ENCODE data around the gene SLC27A3. TPM values are rescaled to one million over a fixed set of nuclear protein-coding genes. Genes with fewer than 3 reads are reported as not detected.

Gene SLC27A3
- total and polyA plus RNA-seq, 9 of the 15 experiments (the other 6 are each of a cell fraction or from before 2014, with no cell fraction given) = 0.57 to 5.2 (median 2.8) TPM

- TF ChIP-seq MAX (CRISPR knock-in tag; IDR thresholded peaks at IDR 0.05) = peak; percentile 47
- no peak for TF ChIP-seq MXI1 (IDR thresholded peaks at IDR 0.05; ENCODE audit: low read depth, low read length)
- 0 out of 2 replicates have a peak, but pooled peaks have one; percentile 6 for TF ChIP-seq ZNF263 (CRISPR knock-in tag; IDR thresholded peaks at IDR 0.05; ENCODE audit: borderline replicate concordance)
- TF ChIP-seq ZNF232 (CRISPR knock-in tag; IDR thresholded peaks at IDR 0.05) = no peak
- no peak for TF ChIP-seq PHB (CRISPR knock-in tag; IDR thresholded peaks at IDR 0.05)
- peak; percentile 36 for TF ChIP-seq GABPA (tag; conservative IDR thresholded peaks at IDR 0.05; ENCODE audit: low read depth)
- TF ChIP-seq NBN (IDR thresholded peaks at IDR 0.05; ENCODE audit: low read depth) = no peak
- TF ChIP-seq ID3 (CRISPR knock-in tag; IDR thresholded peaks at IDR 0.05) = no peak
- TF ChIP-seq ID3 (tag; IDR thresholded peaks at IDR 0.05) = no peak
- no peak for TF ChIP-seq HDAC2 (IDR thresholded peaks at IDR 0.05)
- no peak for TF ChIP-seq POLR2H (tag; IDR thresholded peaks at IDR 0.05; ENCODE audit: low read depth)
- TF ChIP-seq CAMTA2 (CRISPR knock-in tag; conservative IDR thresholded peaks at IDR 0.05) = no peak
- no peak for TF ChIP-seq MYBL2 (IDR thresholded peaks at IDR 0.05; ENCODE audit: low read depth)
- no peak for TF ChIP-seq MYBL2 (CRISPR knock-in tag; IDR thresholded peaks at IDR 0.05; ENCODE audit: borderline replicate concordance)
- TF ChIP-seq ZBTB33 (CRISPR knock-in tag; IDR thresholded peaks at IDR 0.05) = 0 out of 2 replicates have a peak, but pooled peaks have one; percentile 19
- TF ChIP-seq KLF6 (CRISPR knock-in tag; IDR thresholded peaks at IDR 0.05; ENCODE audit: borderline replicate concordance) = no peak
- TF ChIP-seq ZNF384 (IDR thresholded peaks at IDR 0.05; ENCODE audit: low read depth, low read length) = no peak
Measured at GRCh38 chr1:153789478-153790034, 14.3 kb downstream of the SLC27A3 start (continued).

All from K562 (cell line).